GM13976 (cell line): Measurements from ENCODE around the gene EPN1.
A peak's percentile ranks its signal among the peaks of the same experiment; 100 is the strongest.

Experiments used
- DNase-seq: peaks from one replicate; pipeline ENCODE4 v3.0.0; 2012; ENCODE audit warnings: low spot score
- in situ Hi-C: fragments of 300-500 bp; cut with MboI; formaldehyde crosslinking; loops from one replicate; pipeline ENCODE4 v1.12.0; 2022; ENCODE audit warnings: low sequenced_read_pairs, mixed read lengths, inconsistent platforms; ENCODE audit not compliant: unreplicated experiment
- TF ChIP-seq, protein P1 (sequence below): IDR thresholded peaks from 2 replicates; pipeline ENCODE4 v1.5.1; 2012; ENCODE audit warnings: borderline replicate concordance, mild to moderate bottlenecking; ENCODE audit not compliant: insufficient read depth; ENCODE audit errors: extremely low read depth, missing control alignments, control extremely low read depth

EPN1 gene

DNA sequence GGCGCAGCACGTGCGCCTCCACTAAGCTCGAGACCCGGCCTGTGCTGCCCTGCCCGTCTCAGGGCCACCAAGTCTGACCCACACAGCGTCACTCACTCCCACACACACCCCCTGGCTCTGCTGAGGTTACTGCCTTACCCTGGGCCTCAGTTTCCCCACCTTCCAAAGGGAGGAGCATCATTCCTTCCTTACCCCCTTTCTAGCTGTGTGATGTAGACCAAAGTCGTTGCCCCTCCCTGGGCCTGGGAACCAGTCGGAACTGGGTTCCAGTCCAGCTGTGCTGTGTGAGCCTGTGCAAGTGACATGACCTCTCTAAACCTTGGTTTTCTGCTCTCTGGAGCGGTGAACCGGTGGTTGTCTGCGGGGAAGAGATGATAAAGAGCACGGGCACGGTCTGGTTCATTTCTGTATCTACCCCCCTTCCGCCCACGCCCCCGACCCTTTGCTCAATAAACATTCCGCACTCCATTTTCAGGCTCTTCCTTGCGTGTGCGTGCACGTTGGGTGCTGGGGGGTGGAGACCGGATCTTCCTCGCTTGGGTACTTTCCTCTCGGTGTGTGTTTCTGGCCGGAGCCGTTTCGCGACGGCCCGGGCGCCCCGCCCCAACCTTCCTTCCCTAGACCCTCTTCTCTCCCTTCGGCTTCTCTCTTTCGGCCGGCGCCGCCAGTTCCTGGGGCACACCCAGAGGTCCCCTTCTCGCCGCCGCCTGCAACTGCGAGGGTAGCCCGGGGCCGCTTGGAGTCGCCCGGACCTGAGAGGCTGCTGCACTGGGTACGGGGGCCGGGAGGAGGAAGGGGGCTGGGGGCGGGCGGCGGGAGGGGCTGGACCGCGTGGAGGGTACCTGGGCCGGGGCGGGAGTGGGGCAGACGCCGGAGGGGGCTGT is 31.8 kb upstream of the EPN1 start, which contains the start of gene ZNF581:
Gene ZNF581, plus strand, starts transcription at position 647 of the 884 bp plus-strand sequence. CDS start 923 bp downstream, outside the sequence.
- TF ChIP-seq, protein P1, sequence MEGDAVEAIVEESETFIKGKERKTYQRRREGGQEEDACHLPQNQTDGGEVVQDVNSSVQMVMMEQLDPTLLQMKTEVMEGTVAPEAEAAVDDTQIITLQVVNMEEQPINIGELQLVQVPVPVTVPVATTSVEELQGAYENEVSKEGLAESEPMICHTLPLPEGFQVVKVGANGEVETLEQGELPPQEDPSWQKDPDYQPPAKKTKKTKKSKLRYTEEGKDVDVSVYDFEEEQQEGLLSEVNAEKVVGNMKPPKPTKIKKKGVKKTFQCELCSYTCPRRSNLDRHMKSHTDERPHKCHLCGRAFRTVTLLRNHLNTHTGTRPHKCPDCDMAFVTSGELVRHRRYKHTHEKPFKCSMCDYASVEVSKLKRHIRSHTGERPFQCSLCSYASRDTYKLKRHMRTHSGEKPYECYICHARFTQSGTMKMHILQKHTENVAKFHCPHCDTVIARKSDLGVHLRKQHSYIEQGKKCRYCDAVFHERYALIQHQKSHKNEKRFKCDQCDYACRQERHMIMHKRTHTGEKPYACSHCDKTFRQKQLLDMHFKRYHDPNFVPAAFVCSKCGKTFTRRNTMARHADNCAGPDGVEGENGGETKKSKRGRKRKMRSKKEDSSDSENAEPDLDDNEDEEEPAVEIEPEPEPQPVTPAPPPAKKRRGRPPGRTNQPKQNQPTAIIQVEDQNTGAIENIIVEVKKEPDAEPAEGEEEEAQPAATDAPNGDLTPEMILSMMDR: no peak
- DNase-seq: peak; percentile 86
- in situ Hi-C loops: no loop called here

- in situ Hi-C loops: no loop called here
- TF ChIP-seq, protein P1: no peak
- DNase-seq: no peak
These were observed 31.2 kb upstream of the EPN1 start for GRCh38 chr19:55643887-55644176.

GRCh38 chr19:55644191-55644833 is 30.7 kb upstream of the EPN1 start:
- DNase-seq: no peak
- TF ChIP-seq, protein P1: no peak
- in situ Hi-C loops: no loop called here

DNA sequence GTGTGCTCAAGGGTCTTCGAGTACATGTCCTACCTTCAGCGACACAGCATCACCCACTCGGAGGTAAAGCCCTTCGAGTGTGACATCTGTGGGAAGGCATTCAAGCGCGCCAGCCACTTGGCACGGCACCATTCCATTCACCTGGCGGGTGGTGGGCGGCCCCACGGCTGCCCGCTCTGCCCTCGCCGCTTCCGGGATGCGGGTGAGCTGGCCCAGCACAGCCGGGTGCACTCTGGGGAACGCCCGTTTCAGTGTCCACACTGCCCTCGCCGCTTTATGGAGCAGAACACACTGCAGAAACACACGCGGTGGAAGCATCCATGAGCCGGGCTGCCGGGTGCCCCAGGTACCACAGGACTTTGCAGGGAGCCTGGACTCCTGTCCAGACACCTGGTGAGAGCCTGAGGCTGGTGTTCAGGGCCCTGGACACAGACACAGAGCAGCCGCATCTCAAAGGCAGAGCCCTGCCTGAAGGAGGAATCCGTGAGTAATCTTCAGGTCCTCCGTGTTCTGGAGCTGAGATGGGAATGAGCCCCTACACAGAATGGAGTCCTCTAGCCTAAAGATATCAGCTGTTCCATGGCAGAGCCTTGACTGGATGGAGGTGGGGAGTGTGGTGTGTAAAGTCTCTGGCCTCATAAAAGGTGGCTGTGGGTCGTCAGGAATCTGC is 30.0 kb upstream of the EPN1 start:
- no peak for DNase-seq
- TF ChIP-seq, protein P1: no peak
- in situ Hi-C loops: no loop called here

- no peak for DNase-seq
- TF ChIP-seq, protein P1: no peak
- in situ Hi-C loops: no loop called here
These were observed 29.5 kb upstream of the EPN1 start for GRCh38 chr19:55645512-55645881.

- in situ Hi-C loops: no loop called here
- no peak for DNase-seq
- TF ChIP-seq, protein P1: no peak
These were observed 27.9 kb upstream of the EPN1 start for GRCh38 chr19:55646889-55647731.
